Right ventricle myocardium inferior (tissue), 1 donor: ENCODE measurements around the gene RNF215. TPM values are rescaled to one million over a fixed set of nuclear protein-coding genes. Genes with fewer than 3 reads are reported as not detected.
"Not testable (repeated sequence)": the region's sequence is repeated elsewhere in the genome, so short reads cannot be mapped to it uniquely, and the experiment has no call there.

Experiments
- ATAC-seq: fragments of 200-7000 bp; cut with Tn5 transposase; one replicate; pipeline ENCODE4 v1.9.1; 2020; ENCODE audit warnings: mild to moderate bottlenecking, moderate library complexity
- DNase-seq: peaks from one replicate; pipeline ENCODE4 v3.0.0; 2021; ENCODE audit errors: missing footprints
- intact Hi-C: fragments of 100-400 bp; cut with DNase I; formaldehyde crosslinking; loops from one replicate; pipeline ENCODE4 v1.11.0; 2022
- total RNA-seq: library from RNA; stranded (reverse); fragmentation: NEBNext Ultra II Directional; extraction: Animal tissue kit (Norgen Biotek cat#: 25700); gene quantifications from one replicate; pipeline ENCODE4 v1.2.1, GENCODE V29; 2021
- donor health status: DM: no; HTN: yes; CAD: no; lungs with severe emphysema.

Gene RNF215
- total RNA-seq, 1 donor from 2014 or later: 3.7 TPM

DNA sequence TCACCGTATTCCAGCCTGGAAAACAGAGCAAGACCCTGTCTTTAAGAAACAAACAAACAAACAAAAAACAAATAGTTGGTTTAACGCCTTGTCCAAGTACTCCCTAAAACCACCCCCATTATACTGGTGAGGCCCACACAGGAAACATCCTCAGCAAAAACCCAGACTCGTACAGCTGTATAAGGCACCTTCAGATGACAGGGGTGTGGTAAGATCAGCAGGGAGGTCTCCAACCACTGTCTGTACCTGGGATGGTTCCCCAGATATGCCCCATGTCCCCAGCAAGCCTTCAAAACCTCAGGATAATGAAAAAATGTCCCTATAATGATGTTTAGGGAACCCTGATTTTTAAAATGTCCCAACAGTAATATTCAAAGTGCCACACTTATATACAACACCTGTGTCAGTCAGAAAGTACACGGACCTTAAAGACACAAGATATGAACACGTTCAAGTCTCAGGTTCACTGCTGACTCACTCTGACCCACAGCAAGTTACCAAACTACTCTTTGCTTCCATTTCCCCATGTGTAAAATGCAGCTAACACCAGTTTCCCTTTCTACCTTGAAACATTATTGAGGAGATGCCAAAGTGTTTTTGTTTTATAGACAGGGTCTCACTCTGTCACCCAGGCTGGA lies 39.8 kb downstream of the RNF215 start:
- intact Hi-C loops: no loop called here
- DNase-seq: no peak

DNA sequence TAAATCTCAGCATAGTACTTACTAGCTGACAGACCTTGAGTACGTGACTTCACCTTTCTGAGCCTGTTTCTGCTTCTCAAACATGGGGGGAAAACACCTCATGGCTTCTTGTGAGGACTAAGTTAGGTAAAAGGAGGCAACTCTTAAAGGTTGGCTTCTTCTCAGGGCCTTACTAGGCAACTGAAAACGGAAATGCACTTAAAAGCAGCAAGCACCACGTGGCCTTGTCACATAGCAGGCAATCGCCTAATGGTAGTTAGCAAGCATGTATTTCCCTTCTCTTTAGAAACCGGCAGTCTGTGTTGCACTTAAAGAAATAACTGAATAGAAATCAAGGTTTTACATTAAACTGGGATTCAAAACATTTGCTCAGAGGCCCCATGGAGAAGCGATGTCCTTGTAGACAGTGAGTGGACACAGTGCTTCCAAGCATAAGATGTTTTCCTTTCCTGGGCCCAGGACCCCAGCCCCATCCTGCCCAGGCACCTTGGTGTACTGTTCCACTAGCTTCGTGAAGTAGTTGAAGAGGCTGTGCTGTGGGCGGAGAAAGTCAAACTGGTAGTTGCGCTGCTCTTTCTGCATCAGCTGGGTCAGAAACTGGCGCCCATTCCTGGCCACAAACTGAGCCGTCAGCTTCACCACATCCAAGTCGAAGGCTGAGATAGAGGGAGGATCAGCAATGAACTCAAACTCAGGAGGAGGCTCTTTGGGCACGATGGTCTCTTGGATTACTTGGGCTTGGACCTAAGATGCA lies 42.6 kb downstream of the RNF215 start:
- ATAC-seq (no peak), DNase-seq (no peak)
- intact Hi-C loops: no loop called here

More for the DNA sequence above, 39.8 kb downstream of the RNF215 start:
- no peak for ATAC-seq

DNA sequence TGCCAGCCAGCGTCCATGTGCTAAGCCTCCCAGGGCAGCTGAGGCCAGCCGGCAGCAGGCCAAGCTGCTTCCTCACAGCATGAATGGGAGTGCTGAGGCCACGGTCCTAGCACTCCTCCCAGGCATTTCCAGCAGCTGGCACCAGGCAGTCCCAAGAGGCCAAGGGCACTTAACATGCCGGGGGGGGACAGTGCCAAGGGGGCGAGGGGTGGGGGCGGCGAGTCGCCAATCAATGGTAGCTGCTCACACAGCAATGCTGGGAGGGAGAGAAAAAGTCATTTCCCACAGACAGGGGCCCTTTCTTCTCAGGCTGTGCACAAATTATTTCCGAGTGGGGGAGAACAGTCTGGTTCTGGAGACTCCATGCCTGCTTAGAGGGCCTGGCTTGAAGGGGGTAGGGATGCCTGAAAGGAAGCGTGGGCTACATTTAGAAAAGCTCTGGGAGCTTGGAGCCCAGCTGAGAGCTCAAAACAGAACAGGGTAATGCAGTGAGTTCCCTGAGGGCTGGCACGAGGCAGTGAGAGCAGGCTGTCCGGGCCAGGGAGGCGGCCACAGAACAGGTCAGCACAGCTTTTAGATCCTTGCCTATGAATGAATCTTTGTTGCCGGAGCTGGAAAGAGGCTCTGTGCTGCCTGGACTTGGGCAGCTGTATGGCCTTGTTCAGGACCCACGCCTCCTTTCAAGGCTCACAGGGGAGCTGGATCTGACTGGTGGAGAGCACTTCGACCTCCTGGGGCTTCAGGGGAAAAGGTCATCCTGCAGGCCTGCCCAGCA lies 46.1 kb downstream of the RNF215 start:
- peak; percentile 88 for DNase-seq
- intact Hi-C loops: no loop called here
- ATAC-seq: peak; percentile 86

DNA sequence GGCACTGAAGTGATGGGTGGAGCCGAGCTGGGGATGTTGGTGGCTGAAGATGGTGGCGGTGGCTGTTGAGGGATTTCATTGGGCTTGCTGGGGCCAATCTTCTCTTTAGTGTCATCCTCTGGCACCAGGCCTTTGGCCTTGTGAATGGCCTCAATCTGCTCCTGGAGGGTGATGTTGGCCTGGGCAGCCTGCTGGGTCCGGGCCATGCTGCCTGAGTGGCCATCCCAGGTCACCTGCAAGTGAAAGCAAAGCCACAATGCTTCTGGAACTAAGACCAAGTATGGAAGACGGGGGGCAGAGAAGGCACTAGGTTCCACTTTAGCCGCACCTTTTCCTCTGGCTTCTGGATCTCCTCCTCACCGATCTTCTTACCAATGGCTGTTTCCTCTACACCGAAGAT lies 48.4 kb downstream of the RNF215 start:
- ATAC-seq (no peak), DNase-seq (no peak)
- intact Hi-C loops: no loop called here

DNA sequence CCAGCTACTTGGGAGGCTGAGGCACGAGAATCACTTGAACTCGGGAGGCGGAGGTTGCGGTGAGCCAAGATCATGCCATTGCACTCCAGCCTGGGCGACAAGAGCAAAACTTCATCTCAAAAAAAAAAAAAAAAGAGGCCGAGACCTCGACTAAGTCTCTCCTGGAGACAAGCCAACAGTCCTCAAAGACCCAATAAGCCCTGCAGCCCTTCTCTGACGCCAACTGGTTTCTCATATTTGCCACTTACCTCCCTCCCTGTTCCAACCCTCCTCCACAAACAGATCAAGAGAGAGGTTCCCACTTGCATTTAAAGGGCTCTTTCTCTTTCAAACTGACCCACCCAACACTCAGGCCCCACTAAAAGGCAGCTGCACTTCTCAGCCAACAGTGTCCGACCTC lies 48.9 kb downstream of the RNF215 start:
- intact Hi-C loops, ATAC-seq, DNase-seq: not testable (repeated sequence)

DNA sequence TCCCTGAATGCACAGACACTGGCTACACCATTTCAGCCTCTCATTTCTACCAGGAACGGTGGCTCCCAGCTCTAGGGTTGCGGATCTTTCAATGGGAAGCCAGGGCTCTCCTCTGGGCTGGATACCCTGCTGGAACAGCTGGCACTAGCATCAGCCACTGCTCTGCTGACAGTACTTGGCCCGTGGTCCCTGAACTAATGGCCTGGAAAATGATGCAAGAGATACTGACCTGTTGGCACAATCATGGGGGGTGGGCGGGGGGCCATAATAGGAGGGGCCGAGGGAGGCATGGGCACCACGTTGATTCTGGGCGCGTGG lies 49.8 kb downstream of the RNF215 start:
- intact Hi-C loops: no loop called here
- peak; percentile 1 for ATAC-seq
- DNase-seq: no peak

DNA sequence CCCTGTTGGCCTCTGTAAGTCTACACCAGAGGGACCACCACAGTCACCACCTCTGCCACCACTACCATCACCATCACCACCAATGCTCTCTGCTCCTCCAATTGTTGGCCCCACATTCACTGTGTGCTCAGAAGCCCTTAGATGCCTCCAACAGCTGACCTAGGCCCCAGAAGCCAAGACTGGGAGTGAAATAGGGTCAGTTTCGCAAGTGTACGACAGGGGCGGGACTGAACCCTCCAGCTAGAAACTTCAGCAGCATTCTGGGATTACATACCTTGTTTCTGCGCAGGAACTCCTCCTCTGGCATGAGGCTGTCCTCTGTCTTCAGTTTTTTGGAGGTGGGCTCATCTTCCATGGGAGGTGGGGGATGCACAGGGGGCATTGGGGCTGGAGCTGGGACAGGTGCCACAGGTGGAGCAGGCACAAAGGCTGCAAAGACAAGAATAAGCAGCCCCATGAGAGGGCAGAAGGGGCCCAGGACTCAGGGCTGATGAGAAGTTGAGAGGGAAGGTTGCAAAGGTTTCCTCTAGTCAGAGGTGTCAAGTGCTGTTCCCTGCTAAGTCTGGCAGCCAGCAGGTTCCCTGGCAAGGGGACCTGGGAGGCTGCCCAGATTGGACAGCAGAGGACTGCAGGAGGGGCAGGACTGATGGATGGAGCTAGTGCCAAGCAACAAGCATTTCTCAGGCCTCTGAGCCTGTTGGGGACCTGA lies 50.3 kb downstream of the RNF215 start:
- no peak for DNase-seq
- ATAC-seq: peak; percentile 79
- intact Hi-C loops: no loop called here

DNA sequence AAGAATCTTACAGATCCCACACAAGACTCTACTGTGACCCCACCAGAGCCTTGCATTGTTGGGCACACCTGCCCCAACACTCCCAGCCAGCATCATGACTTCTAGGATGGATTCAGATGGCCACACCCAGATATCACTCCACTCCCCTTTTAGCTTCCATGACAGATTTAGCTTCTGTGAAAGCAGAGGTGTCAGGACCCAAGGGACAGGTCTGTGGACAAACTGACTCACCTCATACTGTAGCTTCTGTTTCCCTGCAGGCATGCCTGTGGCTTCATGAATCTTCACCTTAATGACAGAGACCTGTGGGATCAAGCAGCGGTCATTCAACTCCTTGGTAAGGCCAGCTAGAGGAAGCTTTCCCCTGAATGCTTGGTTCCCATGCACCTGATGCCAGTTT lies 52.0 kb downstream of the RNF215 start:
- DNase-seq: no peak
- intact Hi-C loops: no loop called here
- no peak for ATAC-seq

DNA sequence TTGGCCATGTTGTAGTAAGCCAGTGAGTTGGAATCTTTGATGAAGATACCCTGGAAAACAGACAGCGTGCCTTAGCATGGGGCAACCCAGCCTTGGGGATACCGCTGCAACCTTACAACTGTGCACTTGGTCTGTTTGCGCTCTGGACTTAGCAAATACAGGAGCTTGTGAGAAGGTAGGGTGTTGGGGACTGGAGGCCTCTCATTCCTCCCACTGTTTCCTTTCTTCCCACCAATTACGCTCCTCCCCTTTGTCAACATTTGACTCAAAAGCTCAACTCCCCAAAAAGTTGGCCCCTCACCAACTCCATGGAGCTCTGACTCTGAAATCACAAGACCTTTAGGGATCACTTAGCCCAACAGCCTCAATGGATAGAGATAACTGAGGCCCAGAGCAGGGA lies 52.6 kb downstream of the RNF215 start:
- intact Hi-C loops: no loop called here
- ATAC-seq (no peak), DNase-seq (no peak)

DNA sequence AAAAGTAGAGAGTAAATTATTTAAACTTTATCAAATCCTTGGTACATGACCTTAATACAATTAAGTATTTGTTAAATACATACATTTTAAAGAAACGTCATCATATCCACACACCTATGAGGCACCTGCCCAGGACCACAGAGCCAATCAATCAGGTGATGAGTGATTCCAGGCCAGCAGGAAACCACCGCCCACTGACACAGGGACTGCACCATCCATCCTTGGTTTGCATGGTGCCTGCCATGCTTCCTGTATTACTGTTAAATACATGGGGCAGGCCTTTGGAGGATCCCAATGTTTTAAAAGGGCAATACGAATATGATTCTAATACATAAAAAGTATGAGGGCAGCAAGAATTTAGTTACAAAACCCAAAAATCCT lies 53.5 kb downstream of the RNF215 start:
- intact Hi-C loops: no loop called here
- DNase-seq (no peak), ATAC-seq (no peak)

DNA sequence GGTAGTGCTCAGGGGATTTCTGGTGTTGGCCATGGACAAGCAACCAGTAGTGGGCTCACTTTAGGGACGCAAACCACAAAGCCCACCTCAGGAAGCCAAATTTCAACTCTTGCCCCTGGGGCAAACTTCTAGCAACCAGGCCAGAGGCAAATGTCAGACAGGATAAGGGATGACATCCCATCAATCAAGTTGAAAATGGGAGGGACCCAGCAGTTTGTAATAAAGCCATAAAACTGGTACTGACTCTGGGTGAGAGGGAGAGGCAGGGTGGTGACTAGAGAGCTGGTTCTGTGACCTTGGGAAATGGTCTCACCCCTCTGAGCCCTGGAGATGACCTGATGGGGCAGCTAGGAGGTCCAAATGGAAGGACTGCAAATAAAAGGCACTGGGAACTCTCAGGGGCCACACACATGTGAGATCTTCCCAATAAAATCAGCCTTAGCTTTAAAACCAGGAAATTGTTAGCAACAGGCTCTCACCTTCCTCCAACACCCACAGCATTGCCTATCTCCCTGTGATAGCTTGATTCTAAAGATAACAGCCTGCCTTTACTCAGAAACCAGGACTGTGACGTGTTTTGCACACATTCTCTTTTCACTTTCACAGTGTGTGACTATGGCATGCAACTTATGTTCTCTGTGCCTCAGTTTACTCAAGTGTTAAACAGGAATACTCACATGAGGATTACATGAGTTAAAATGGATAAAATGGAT lies 54.1 kb downstream of the RNF215 start:
- ATAC-seq: no peak
- intact Hi-C loops: no loop called here
- no peak for DNase-seq

DNA sequence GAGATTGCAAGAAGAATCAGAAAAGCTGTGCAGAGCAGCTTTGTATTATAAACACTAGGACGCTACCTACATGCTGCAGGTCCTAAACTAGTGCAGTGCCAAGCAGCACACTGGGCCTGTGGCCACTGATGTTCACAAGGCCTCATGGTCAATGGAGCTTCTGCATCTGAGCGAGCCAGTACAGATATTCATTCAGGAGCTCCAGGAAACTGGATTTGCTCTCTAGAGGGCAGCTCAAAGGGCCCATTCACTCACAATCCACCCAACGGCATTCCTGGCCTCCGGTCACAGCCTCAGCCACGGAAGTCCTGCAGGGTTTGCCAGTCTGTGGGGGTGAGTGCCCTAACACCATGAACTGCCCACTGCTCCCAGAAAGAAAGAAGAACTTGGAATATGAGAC lies 54.7 kb downstream of the RNF215 start:
- intact Hi-C loops: no loop called here
- no peak for ATAC-seq
- no peak for DNase-seq

Other genes with a start within 250 kb of the RNF215 start
- 0.27 TPM for gene LIF, start 140.7 kb downstream of the RNF215 start, total RNA-seq
- gene OSM, start 120.6 kb downstream of the RNF215 start, total RNA-seq: 0.19 TPM
- gene CASTOR1, start 97.9 kb downstream of the RNF215 start, total RNA-seq: 8.2 TPM
- 7.1 TPM for gene TBC1D10A, start 60.5 kb downstream of the RNF215 start, total RNA-seq
- 95.4 TPM for gene SF3A1, start 30.5 kb downstream of the RNF215 start, total RNA-seq
- 0.46 TPM for gene CCDC157, start 30.4 kb downstream of the RNF215 start, total RNA-seq
- 0.65 TPM for gene SEC14L2, start 9.6 kb upstream of the RNF215 start, total RNA-seq
- 18.2 TPM for gene MTFP1, start 38.4 kb upstream of the RNF215 start, total RNA-seq
- gene SEC14L3, start 84.6 kb upstream of the RNF215 start, total RNA-seq: not detected
- gene SEC14L4, start 118.3 kb upstream of the RNF215 start, total RNA-seq: not detected
- 0.05 TPM for gene SEC14L6, start 159.3 kb upstream of the RNF215 start, total RNA-seq
- 0.19 TPM for gene GAL3ST1, start 187.3 kb upstream of the RNF215 start, total RNA-seq
- gene PES1, start 204.5 kb upstream of the RNF215 start, total RNA-seq: 22.4 TPM
- gene TCN2, start 219.8 kb upstream of the RNF215 start, total RNA-seq: 16.7 TPM
- 5.0 TPM for gene SLC35E4, start 248.4 kb upstream of the RNF215 start, total RNA-seq